ENCODE measurements around the gene SNTG2.
"Not testable (repeated sequence)": the region's sequence is repeated elsewhere in the genome, so short reads cannot be mapped to it uniquely, and the experiment has no call there.

SNTG2 gene

GRCh38 chr2:1101011-1101782 lies 150.5 kb downstream of the SNTG2 start:
- TF ChIP-seq CTCF (conservative IDR thresholded peaks at IDR 0.05; ENCODE audit: low read depth, low read length), result no peak
- DNase-seq (ENCODE audit: low read depth), result no peak
- no peak overlapping the region for H3K4me3 ChIP-seq (ENCODE audit: low read length)

GRCh38 chr2:1101982-1102590 lies 151.4 kb downstream of the SNTG2 start:
- TF ChIP-seq CTCF (conservative IDR thresholded peaks at IDR 0.05; ENCODE audit: low read depth, low read length), result no peak
- H3K4me3 ChIP-seq (ENCODE audit: low read length), result no peak overlapping the region
- no peak for DNase-seq (ENCODE audit: low read depth)

GRCh38 chr2:1104364-1104763 lies 153.7 kb downstream of the SNTG2 start:
- no peak overlapping the region for H3K4me3 ChIP-seq (ENCODE audit: low read length)
- no peak for TF ChIP-seq CTCF (conservative IDR thresholded peaks at IDR 0.05; ENCODE audit: low read depth, low read length)
- DNase-seq (ENCODE audit: low read depth), result no peak

- not testable (repeated sequence) for H3K4me3 ChIP-seq (ENCODE audit: low read length); DNase-seq (ENCODE audit: low read depth)
Observed at GRCh38 chr2:1106344-1106743, 155.7 kb downstream of the SNTG2 start.

GRCh38 chr2:1115843-1116539 lies 165.3 kb downstream of the SNTG2 start:
- no peak for TF ChIP-seq CTCF (conservative IDR thresholded peaks at IDR 0.05; ENCODE audit: low read depth, low read length)
- H3K4me3 ChIP-seq (ENCODE audit: low read length), result no peak overlapping the region
- DNase-seq (ENCODE audit: low read depth), result no peak

- no peak for DNase-seq (ENCODE audit: low read depth)
- TF ChIP-seq CTCF (conservative IDR thresholded peaks at IDR 0.05; ENCODE audit: low read depth, low read length), result no peak
- no peak overlapping the region for H3K4me3 ChIP-seq (ENCODE audit: low read length)
Observed at GRCh38 chr2:1117569-1117968, 166.9 kb downstream of the SNTG2 start.

GRCh38 chr2:1125217-1125616 lies 174.6 kb downstream of the SNTG2 start:
- no peak overlapping the region for H3K4me3 ChIP-seq (ENCODE audit: low read length)
- no peak for TF ChIP-seq CTCF (conservative IDR thresholded peaks at IDR 0.05; ENCODE audit: low read depth, low read length)
- DNase-seq (ENCODE audit: low read depth), result no peak

Data from retinal pigment epithelial cell (primary cell).